Medulla oblongata (tissue), 1 donor: ENCODE results near the gene RAPGEF2.
A peak's percentile ranks its signal among the peaks of the same experiment; 100 is the strongest.

Source experiments
- DNase-seq: peaks from one replicate; pipeline ENCODE4 v3.0.0-alpha.2; 2015; ENCODE audit errors: extremely low spot score

The RAPGEF2 gene

GRCh38 chr4:159195361-159195769 lies 92.5 kb downstream of the RAPGEF2 start:
- DNase-seq: no peak

- DNase-seq: peak; percentile 55
Measured at GRCh38 chr4:159197260-159197884, 94.5 kb downstream of the RAPGEF2 start.

GRCh38 chr4:159197885-159198269 lies 95.0 kb downstream of the RAPGEF2 start:
- no peak for DNase-seq

GRCh38 chr4:159199826-159200225 lies 96.9 kb downstream of the RAPGEF2 start:
- DNase-seq: no peak

GRCh38 chr4:159201168-159201567 lies 98.3 kb downstream of the RAPGEF2 start:
- DNase-seq: no peak

- no peak for DNase-seq
Measured at GRCh38 chr4:159204566-159204965, 101.7 kb downstream of the RAPGEF2 start.

- DNase-seq: no peak
Measured at GRCh38 chr4:159205466-159205865, 102.6 kb downstream of the RAPGEF2 start.

GRCh38 chr4:159206427-159206871 lies 103.6 kb downstream of the RAPGEF2 start:
- no peak for DNase-seq

- DNase-seq: no peak
Measured at GRCh38 chr4:159209249-159209648, 106.4 kb downstream of the RAPGEF2 start.

- no peak for DNase-seq
Measured at GRCh38 chr4:159210975-159211374, 108.1 kb downstream of the RAPGEF2 start.

- no peak for DNase-seq
Measured at GRCh38 chr4:159212675-159213293, 109.9 kb downstream of the RAPGEF2 start.

GRCh38 chr4:159216834-159217233 lies 114.0 kb downstream of the RAPGEF2 start:
- DNase-seq: no peak

- no peak for DNase-seq
Measured at GRCh38 chr4:159219862-159220261, 117.0 kb downstream of the RAPGEF2 start.

GRCh38 chr4:159220353-159220752 lies 117.5 kb downstream of the RAPGEF2 start:
- no peak for DNase-seq

- no peak for DNase-seq
Measured at GRCh38 chr4:159221280-159221679, 118.4 kb downstream of the RAPGEF2 start.

GRCh38 chr4:159222043-159222552 lies 119.2 kb downstream of the RAPGEF2 start:
- DNase-seq: no peak

- no peak for DNase-seq
Measured at GRCh38 chr4:159224408-159224807, 121.5 kb downstream of the RAPGEF2 start.

GRCh38 chr4:159227378-159227777 lies 124.5 kb downstream of the RAPGEF2 start:
- no peak for DNase-seq

- DNase-seq: peak; percentile 63
Measured at GRCh38 chr4:159227984-159228383, 125.1 kb downstream of the RAPGEF2 start.

GRCh38 chr4:159229164-159229563 lies 126.3 kb downstream of the RAPGEF2 start:
- no peak for DNase-seq

- no peak for DNase-seq
Measured at GRCh38 chr4:159232465-159233106, 129.7 kb downstream of the RAPGEF2 start.

- no peak for DNase-seq
Measured at GRCh38 chr4:159235779-159236368, 133.0 kb downstream of the RAPGEF2 start.

- DNase-seq: no peak
Measured at GRCh38 chr4:159237975-159238374, 135.1 kb downstream of the RAPGEF2 start.
